ENCODE measurements around the gene KCNS1.

KCNS1 gene

GRCh38 chr20:45087814-45088213 is 13.1 kb downstream of the KCNS1 start:
- no peak overlapping the region for H3K4me3 ChIP-seq (ENCODE audit: low read depth, low read length)
- TF ChIP-seq, protein P1, sequence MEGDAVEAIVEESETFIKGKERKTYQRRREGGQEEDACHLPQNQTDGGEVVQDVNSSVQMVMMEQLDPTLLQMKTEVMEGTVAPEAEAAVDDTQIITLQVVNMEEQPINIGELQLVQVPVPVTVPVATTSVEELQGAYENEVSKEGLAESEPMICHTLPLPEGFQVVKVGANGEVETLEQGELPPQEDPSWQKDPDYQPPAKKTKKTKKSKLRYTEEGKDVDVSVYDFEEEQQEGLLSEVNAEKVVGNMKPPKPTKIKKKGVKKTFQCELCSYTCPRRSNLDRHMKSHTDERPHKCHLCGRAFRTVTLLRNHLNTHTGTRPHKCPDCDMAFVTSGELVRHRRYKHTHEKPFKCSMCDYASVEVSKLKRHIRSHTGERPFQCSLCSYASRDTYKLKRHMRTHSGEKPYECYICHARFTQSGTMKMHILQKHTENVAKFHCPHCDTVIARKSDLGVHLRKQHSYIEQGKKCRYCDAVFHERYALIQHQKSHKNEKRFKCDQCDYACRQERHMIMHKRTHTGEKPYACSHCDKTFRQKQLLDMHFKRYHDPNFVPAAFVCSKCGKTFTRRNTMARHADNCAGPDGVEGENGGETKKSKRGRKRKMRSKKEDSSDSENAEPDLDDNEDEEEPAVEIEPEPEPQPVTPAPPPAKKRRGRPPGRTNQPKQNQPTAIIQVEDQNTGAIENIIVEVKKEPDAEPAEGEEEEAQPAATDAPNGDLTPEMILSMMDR (IDR thresholded peaks at IDR 0.05; ENCODE audit: low read depth, low read length), result no peak

DNA sequence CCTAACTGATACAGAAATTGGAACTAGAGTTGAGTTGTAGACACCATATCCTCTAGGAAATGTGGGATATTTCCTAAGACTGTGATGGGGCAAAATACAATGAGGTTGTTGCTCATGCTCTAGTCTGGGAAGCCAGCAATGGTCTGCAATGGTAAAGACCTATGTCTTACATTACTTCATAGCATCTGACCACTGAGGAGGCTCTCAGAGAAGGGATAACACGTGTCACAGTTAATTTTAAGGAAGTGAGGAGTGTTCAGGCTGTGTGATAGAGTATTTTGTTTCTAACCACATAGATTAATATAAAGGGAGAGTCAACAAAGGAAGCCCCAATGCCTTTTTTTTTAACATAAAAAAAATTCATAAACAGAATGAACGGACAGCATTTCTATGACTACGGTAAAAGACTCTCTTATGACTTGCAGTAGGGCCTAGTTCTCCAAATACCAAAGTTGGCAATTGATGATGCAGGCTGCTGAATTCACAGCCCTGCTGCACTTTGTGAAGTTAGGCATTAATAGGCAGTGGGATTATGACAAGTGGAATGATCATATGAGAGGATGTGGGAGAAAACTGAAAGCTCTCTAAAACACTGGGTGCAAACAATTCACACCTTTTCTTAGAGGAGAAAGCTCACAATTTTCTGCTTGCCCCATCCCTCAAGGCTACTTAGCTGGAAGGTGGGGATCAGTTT is 13.7 kb downstream of the KCNS1 start:
- TF ChIP-seq, protein P1 (IDR thresholded peaks at IDR 0.05; ENCODE audit: low read depth, low read length), result no peak
- H3K4me3 ChIP-seq (ENCODE audit: low read depth, low read length), result no peak overlapping the region

GRCh38 chr20:45085867-45086266 is 15.1 kb downstream of the KCNS1 start:
- TF ChIP-seq, protein P1 (IDR thresholded peaks at IDR 0.05; ENCODE audit: low read depth, low read length), result no peak
- H3K4me3 ChIP-seq (ENCODE audit: low read depth, low read length), result no peak overlapping the region

DNA sequence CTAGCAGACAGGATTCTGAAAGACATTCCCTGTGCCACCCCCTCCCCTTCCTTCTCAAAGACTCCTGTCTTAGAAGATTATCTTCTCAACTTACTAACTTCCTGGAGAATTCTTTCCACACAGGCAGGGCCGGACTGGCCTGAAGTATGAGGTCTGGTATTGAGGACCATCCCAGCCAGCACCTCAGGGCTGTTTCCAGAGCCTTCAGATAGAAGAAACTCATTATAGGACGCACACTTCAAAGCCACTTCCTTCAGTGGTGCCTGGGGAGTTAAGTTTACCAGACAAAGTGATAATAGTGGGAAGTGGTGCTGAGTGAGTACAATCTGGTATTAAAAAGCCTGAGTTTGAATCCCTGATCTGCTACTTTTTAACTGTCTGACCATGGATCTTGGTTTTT is 15.6 kb downstream of the KCNS1 start:
- no peak overlapping the region for H3K4me3 ChIP-seq (ENCODE audit: low read depth, low read length)
- TF ChIP-seq, protein P1 (IDR thresholded peaks at IDR 0.05; ENCODE audit: low read depth, low read length), result no peak

DNA sequence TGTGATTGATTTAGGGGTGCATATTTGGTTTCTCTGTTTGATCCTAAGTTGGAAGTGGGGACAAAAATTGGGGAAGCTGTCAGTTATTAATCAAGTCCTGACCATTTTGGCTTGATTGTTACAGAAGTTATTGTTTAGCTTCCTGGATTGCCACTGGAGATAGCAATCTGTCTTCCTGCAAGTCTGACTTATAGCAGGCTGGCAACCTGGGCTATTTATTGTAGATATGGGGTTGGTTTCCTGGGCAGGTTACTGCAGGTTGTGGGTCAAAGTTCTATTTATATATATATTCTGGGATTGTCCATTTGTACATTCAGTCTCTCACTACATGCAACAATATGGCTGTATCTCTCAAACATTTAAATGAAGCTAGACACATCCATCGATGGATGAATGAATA is 17.8 kb downstream of the KCNS1 start:
- no peak overlapping the region for H3K4me3 ChIP-seq (ENCODE audit: low read depth, low read length)
- TF ChIP-seq, protein P1 (IDR thresholded peaks at IDR 0.05; ENCODE audit: low read depth, low read length), result no peak

DNA sequence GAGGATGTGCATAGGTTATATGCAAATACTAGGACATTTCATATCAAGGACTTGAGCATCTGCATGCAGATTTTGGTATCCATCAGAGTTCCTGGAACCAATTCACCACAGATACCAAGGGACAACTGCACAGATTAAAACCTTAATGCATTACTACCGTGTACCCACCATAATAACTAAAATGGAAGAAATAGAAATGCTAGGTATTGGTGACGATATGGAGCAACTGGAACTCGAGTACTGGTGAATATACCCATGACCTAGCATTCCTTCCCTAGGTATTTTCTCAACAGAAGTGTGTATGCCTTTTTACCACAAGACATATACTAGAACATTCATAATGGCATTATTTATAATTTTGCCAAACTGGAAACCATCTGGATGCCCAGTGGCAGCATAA is 18.5 kb downstream of the KCNS1 start:
- TF ChIP-seq, protein P1 (IDR thresholded peaks at IDR 0.05; ENCODE audit: low read depth, low read length), result no peak
- H3K4me3 ChIP-seq (ENCODE audit: low read depth, low read length), result no peak overlapping the region

GRCh38 chr20:45080867-45081624 is 19.9 kb downstream of the KCNS1 start:
- H3K4me3 ChIP-seq (ENCODE audit: low read depth, low read length), result no peak overlapping the region
- TF ChIP-seq, protein P1 (IDR thresholded peaks at IDR 0.05; ENCODE audit: low read depth, low read length), result peak; percentile 44; the same call in 1 of the 2 replicates
